ENCODE measurements around the gene TXNRD2. TPM values are rescaled to one million over a fixed set of nuclear protein-coding genes. Genes with fewer than 3 reads are reported as not detected.

The TXNRD2 gene
- total RNA-seq (2022; extraction: Qiagen RNA extraction), result 31.7 to 43.9 TPM (median 37.4 TPM) in 5 replicates

GRCh38 chr22:19941365-19942082 lies at the start of gene TXNRD2, which contains the start of gene COMT:
TSS of gene TXNRD2 (minus strand) at chr22:19941818. CDS start at chr22:19941803, 15 bp downstream.
TSS of gene COMT (plus strand) at chr22:19941772. CDS start at chr22:19962527, 20,755 bp downstream.

GRCh38 chr22:19854778-19855503 lies 86.7 kb downstream of the TXNRD2 start, which contains the start of the genes GNB1L and RTL10:
TSS of gene GNB1L (minus strand) at chr22:19854874. CDS start at chr22:19821355, 33,519 bp downstream.
TSS of gene RTL10 (minus strand) at chr22:19854874. CDS start at chr22:19852261, 2,613 bp downstream.

Other genes starting within 250 kb of the TXNRD2 start
- 7.7 to 10.7 TPM (median 10.2 TPM) in 5 replicates for gene SEPTIN5, start 227.3 kb downstream of the TXNRD2 start, total RNA-seq (2022; extraction: Qiagen RNA extraction)
- 0.28 to 1.8 TPM (median 1.6 TPM) in 5 replicates for gene GP1BB, start 218.3 kb downstream of the TXNRD2 start, total RNA-seq (2022; extraction: Qiagen RNA extraction)
- 3.0 to 5.2 TPM (median 5.0 TPM) in 5 replicates for gene TBX1, start 181.0 kb downstream of the TXNRD2 start, total RNA-seq (2022; extraction: Qiagen RNA extraction)
- 14.8 to 20.8 TPM (median 18.0 TPM) in 5 replicates for gene GNB1L, start 86.9 kb downstream of the TXNRD2 start, total RNA-seq (2022; extraction: Qiagen RNA extraction)
- 5.4 to 8.8 TPM (median 8.2 TPM) in 5 replicates for gene RTL10, start 86.9 kb downstream of the TXNRD2 start, total RNA-seq (2022; extraction: Qiagen RNA extraction)
- gene COMT, start within 50 bp of the TXNRD2 start, total RNA-seq (2022; extraction: Qiagen RNA extraction), result 129 to 173 TPM (median 170 TPM) in 5 replicates
- 2.2 to 3.2 TPM (median 2.7 TPM) in 5 replicates for gene ARVCF, start 75.0 kb upstream of the TXNRD2 start, total RNA-seq (2022; extraction: Qiagen RNA extraction)
- gene TANGO2, start 79.3 kb upstream of the TXNRD2 start, total RNA-seq (2022; extraction: Qiagen RNA extraction), result 11.9 to 15.7 TPM (median 15.6 TPM) in 5 replicates
- 19.1 to 22.7 TPM (median 21.1 TPM) in 5 replicates for gene DGCR8, start 138.4 kb upstream of the TXNRD2 start, total RNA-seq (2022; extraction: Qiagen RNA extraction)
- gene RANBP1, start 174.3 kb upstream of the TXNRD2 start, total RNA-seq (2022; extraction: Qiagen RNA extraction), result 269 to 300 TPM (median 289 TPM) in 5 replicates
- gene TRMT2A, start 175.4 kb upstream of the TXNRD2 start, total RNA-seq (2022; extraction: Qiagen RNA extraction), result 14.6 to 31.5 TPM (median 29.4 TPM) in 5 replicates
- 20.5 to 40.3 TPM (median 35.9 TPM) in 5 replicates for gene ZDHHC8, start 190.0 kb upstream of the TXNRD2 start, total RNA-seq (2022; extraction: Qiagen RNA extraction)
- gene CCDC188, start 209.2 kb upstream of the TXNRD2 start, total RNA-seq (2022; extraction: Qiagen RNA extraction), result not detected in 5 replicates